PC-9 (cell line): ENCODE data around the gene SMC3.

Source experiments
- EZH2 ChIP-seq: fragments of 200-600 bp; sonication (generic); IDR thresholded peaks from 2 replicates; pipeline ENCODE4 v1.8.0; 2017; ENCODE audit warnings: antibody characterized with exemption, low read depth
- TF ChIP-seq, protein P1 (sequence below): fragments of 200-600 bp; sonication (generic); conservative IDR thresholded peaks from 2 replicates; pipeline ENCODE4 v1.6.1; 2017; ENCODE audit warnings: mixed run types, antibody characterized with exemption, mild to moderate bottlenecking, moderate library complexity

DNA sequence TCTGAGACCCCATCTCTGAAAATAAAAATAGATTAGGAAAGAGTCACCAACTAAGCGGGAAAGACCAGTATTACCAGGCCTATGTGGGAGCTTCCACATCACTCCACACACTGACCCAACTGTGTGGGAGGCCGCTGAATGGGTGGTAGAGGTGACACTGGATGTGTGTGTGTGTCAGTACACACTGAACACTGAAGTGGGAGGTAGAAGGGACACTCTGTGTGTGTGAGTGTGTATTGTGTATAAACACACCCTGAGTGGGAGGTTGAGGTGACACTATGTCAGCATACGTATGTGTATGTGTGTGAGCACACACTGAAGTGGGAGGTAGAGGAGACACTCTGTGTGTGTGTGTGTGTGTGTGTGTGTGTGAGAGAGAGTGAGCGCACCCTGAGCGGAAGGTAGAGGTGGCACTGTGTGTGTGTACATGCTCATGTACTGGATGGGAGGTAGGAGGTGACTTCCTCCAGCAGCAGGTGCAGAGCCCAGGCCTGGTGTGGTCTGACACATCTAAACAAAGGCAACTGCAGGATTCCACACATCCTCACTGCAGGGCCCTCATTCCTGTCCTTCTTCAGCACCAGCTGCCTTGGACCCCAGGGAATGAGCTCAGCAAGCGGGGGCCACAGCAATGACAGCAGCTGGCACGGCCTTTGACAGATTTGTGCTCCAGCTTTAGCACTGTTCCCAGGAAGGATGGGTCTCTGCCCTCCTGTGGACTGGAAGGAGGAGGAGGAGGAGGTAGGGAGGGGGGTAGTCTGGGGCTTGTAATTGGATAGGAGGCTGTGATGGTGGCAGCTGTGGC is 50.1 kb downstream of the SMC3 start:
- TF ChIP-seq, protein P1, sequence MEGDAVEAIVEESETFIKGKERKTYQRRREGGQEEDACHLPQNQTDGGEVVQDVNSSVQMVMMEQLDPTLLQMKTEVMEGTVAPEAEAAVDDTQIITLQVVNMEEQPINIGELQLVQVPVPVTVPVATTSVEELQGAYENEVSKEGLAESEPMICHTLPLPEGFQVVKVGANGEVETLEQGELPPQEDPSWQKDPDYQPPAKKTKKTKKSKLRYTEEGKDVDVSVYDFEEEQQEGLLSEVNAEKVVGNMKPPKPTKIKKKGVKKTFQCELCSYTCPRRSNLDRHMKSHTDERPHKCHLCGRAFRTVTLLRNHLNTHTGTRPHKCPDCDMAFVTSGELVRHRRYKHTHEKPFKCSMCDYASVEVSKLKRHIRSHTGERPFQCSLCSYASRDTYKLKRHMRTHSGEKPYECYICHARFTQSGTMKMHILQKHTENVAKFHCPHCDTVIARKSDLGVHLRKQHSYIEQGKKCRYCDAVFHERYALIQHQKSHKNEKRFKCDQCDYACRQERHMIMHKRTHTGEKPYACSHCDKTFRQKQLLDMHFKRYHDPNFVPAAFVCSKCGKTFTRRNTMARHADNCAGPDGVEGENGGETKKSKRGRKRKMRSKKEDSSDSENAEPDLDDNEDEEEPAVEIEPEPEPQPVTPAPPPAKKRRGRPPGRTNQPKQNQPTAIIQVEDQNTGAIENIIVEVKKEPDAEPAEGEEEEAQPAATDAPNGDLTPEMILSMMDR = no peak
- TF ChIP-seq EZH2 = no peak
